A549 treated with DMSO at 1 μM for 4 hours (cell line): Measurements from ENCODE around the gene GPR17. TPM values are rescaled to one million over a fixed set of nuclear protein-coding genes. Genes with fewer than 3 reads are reported as not detected.

Experiments used
- total RNA-seq: library from RNA; stranded (reverse); fragments of 200-300 nt; extraction: Qiagen RNA extraction; gene quantifications from 5 replicates; pipeline ENCODE4 v1.2.3, GENCODE V29; 2022; ENCODE audit warnings: low read depth

The GPR17 gene, protein sequence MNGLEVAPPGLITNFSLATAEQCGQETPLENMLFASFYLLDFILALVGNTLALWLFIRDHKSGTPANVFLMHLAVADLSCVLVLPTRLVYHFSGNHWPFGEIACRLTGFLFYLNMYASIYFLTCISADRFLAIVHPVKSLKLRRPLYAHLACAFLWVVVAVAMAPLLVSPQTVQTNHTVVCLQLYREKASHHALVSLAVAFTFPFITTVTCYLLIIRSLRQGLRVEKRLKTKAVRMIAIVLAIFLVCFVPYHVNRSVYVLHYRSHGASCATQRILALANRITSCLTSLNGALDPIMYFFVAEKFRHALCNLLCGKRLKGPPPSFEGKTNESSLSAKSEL
- 0.06 to 0.47 TPM (median 0.10 TPM) in 5 replicates for total RNA-seq

DNA sequence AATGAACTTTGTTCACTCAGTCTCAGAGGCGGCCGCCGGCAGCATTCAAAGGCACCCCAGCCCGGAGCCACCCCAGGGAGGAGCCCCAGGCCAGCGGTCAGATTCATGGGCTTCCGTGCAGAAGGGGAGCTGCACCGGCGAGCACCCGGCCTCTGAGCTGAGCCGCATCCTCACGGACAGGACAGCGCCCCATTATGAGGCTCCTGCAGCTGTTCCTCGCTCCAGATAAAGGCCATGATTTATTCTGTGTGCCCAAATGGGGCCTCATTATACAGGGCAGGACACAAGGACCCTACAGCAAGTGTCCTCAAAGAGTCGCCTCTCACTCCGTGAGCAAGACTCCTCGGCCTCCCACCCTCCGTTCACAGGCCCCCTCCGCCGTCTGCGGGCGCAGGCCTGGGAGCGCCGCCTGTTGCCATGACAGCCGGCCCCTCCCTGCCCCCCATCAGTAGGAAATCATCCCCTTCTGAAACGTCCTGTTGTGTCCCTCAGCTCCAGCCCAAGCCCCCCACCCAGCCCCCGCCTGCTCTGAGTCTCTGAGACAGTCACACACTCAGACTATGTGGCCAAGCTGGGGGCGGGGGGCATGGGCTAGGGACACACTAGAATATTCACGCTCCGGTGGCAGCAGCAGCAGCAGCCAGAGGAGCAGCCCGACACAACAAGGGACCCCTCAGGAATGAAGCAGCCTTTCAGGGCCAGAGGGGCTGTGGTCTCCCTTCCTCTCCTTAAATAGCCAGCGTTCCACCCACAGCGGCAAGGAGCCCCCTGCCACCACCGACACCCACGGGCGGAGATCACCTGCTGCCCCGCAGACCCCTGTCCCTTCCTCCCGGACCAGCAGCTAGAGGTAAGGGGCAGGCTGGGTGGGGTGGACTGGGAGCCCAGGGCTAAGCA is at the start of gene GPR17:
Gene GPR17, plus strand, starts transcription at position 759 of the 897 bp plus-strand sequence. CDS start 4,583 bp downstream, outside the sequence.

DNA sequence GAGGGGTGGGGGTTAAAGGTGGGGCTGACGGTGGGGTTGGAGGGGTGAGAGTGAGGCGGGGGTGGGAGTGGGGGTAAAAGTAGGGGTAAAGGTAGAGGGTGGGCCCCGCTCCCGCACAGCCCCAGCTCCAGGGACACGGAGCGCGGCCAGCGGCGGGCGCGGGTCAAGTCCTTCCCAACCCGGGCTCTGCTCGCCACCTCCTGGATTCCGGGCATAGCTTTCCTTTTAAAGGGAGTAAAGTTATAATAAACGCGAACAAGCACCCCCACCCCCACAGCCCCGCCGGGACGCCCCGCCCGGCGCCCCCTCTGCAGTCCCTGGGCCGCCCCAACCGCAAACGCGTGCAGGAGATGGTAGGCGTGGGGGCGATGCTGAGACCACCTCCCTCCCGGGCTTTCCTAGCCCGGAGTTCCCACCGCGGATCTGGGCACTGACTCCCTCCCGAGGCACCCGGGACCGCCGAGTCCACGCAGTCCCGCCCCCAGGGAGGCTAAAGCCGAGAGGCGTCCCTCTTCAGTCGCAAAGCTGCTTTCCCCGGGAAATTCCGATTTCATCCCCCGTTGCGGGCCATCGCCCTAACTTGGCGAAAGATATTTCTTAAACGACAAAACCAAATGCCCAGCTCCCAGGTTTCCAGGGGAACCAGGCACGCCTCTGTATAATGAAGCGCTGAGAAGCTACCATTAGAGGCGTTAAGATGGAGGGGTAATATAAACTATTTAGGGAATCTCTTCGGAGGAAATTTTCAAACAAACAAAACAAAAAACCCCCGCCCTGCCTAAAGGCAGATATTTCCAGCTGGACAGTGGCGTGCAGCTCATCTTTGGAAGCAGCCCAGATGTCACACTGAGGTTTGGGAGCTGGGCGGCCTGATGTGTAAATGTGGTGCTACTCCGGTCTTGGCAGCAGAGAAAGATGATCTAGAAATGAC is 29.6 kb downstream of the GPR17 start, which contains the start of gene LIMS2:
Gene LIMS2, minus strand, starts transcription at position 200 of the 931 bp plus-strand sequence. CDS start 506 bp downstream, outside the sequence.

DNA sequence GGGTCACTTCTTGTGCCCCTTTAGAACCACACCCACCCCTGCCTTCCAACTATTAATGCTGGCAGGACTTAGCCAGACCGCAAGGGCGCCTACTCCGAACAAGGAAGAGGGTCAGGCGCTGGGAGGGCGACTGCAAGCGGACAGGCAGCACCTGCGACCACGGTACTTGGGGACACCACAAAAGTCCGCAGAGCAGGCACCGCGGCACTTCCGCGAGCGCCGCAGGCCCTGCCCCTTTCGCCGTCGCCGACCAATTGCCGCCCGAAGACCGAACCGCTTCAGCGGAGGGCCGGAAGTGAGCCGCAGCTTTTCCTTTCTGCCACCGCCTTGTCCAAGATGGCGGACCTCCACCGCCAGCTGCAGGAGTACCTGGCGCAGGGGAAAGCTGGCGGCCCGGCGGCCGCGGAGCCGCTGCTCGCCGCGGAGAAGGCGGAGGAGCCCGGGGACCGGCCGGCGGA is 55.3 kb downstream of the GPR17 start, which contains the start of gene SFT2D3:
Gene SFT2D3, plus strand, starts transcription at position 305 of the 458 bp plus-strand sequence. Its CDS starts 32 bp downstream, at position 337.

Other genes starting within 250 kb of the GPR17 start
- 2.9 to 4.5 TPM (median 3.3 TPM) in 5 replicates for gene PROC, start 227.7 kb upstream of the GPR17 start, total RNA-seq
- gene IWS1, start 119.7 kb upstream of the GPR17 start, total RNA-seq, result 36.9 to 44.1 TPM (median 40.7 TPM) in 5 replicates
- gene MYO7B, start 110.5 kb upstream of the GPR17 start, total RNA-seq, result 0.11 to 0.17 TPM (median 0.14 TPM) in 5 replicates
- gene LIMS2, start 29.4 kb downstream of the GPR17 start, total RNA-seq, result 4.5 to 6.0 TPM (median 5.1 TPM) in 5 replicates
- gene SFT2D3, start 55.3 kb downstream of the GPR17 start, total RNA-seq, result 4.4 to 6.8 TPM (median 5.7 TPM) in 5 replicates
- gene WDR33, start 165.0 kb downstream of the GPR17 start, total RNA-seq, result 18.7 to 31.5 TPM (median 28.3 TPM) in 5 replicates
- gene POLR2D, start 212.0 kb downstream of the GPR17 start, total RNA-seq, result 51.5 to 66.0 TPM (median 59.0 TPM) in 5 replicates
- 17.6 to 20.7 TPM (median 19.0 TPM) in 5 replicates for gene AMMECR1L, start 239.8 kb downstream of the GPR17 start, total RNA-seq